Endothelial cell of coronary artery (primary cell): ENCODE measurements around the gene RAMAC. TPM values are rescaled to one million over a fixed set of nuclear protein-coding genes. Genes with fewer than 3 reads are reported as not detected.

Experiments
- total RNA-seq: library from RNA; depleted of rRNA; stranded (reverse); fragments of >200 nt; gene quantifications from 2 replicates; pipeline ENCODE4 v1.2.3, GENCODE V29; 2014

The RAMAC gene
- total RNA-seq = 26.8 and 27.0 TPM in 2 replicates

DNA sequence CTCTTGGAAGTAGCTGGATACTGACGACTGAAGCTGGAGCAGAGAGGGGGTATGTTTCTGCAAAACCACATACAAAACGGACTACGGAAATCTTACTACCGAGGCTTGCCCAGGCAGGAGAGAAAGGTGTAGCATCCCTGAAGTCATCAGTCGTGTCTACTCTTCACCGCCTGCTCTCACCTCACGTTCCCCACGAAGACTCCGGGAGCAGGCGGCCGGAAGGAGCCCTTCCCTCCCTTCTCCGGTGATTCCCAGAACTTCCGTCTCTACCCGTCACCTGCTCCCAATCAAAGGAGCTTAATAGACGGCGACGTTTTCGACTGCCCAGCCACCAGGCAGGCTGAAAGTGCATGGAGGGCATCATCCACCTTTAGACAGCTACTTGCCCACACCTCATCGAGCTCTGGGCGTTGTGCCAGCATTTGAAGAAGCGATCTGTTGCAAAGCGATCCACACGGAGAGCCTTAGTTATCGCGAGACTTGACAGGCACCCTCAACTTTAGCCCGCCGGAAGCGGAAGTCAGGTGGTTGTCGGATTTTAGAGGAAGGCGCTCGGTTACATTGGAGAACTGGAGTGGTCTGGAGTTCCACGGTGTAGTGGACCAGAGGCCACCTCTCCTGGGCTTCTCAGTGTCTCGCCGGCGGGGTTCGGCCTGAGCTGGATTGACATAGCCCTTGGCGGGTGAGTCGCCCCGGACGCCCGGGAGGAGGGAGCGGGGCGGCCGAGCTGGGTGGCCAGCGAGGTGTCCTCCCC lies at the start of gene RAMAC:
RAMAC (plus strand) TSS at position 523 of the 754 bp plus-strand sequence. CDS start 2,809 bp downstream, outside the sequence.

GRCh38 chr15:82952158-82953081 lies 33.6 kb upstream of the RAMAC start, which contains the start of gene HOMER2:
HOMER2 (minus strand) TSS chr15:82952720; CDS start chr15:82952535, 185 bp downstream.

GRCh38 chr15:83011271-83012075 lies 25.5 kb downstream of the RAMAC start, which contains the start of gene C15orf40:
C15orf40 (minus strand) TSS chr15:83011639; CDS start chr15:83011607, 32 bp downstream.

Other genes starting within 250 kb of the RAMAC start
- not detected in 2 replicates for gene FSD2, start 180.1 kb upstream of the RAMAC start, total RNA-seq
- 3.0 and 3.8 TPM in 2 replicates for gene WHAMM, start 176.6 kb upstream of the RAMAC start, total RNA-seq
- gene HOMER2, start 33.5 kb upstream of the RAMAC start, total RNA-seq = 0.45 and 0.56 TPM in 2 replicates
- 11.1 and 17.5 TPM in 2 replicates for gene C15orf40, start 25.4 kb downstream of the RAMAC start, total RNA-seq
- 80.5 and 93.6 TPM in 2 replicates for gene BTBD1, start 81.0 kb downstream of the RAMAC start, total RNA-seq
- 31.8 and 44.3 TPM in 2 replicates for gene TM6SF1, start 121.4 kb downstream of the RAMAC start, total RNA-seq
- 54.1 and 65.2 TPM in 2 replicates for gene HDGFL3, start 221.6 kb downstream of the RAMAC start, total RNA-seq